HG03159 (cell line): ENCODE measurements around the gene SP140.
"Not testable (repeated sequence)": the region's sequence is repeated elsewhere in the genome, so short reads cannot be mapped to it uniquely, and the experiment has no call there.

Experiments
- ATAC-seq: cut with Tn5 transposase; IDR thresholded peaks from one replicate; pipeline ENCODE4 v1.9.1; 2021; ENCODE audit warnings: mild to moderate bottlenecking, moderate library complexity; ENCODE audit not compliant: unreplicated experiment

The SP140 gene

GRCh38 chr2:230225486-230225885 lies at the start of gene SP140:
Gene SP140, plus strand, starts transcription at chr2:230225736. Its CDS starts 109 bp downstream, at chr2:230225845.
- peak; percentile 71 for ATAC-seq

GRCh38 chr2:230176996-230177395 lies 48.5 kb upstream of the SP140 start:
- no peak for ATAC-seq

- ATAC-seq = no peak
These were observed 46.7 kb upstream of the SP140 start for GRCh38 chr2:230178546-230179485.

- ATAC-seq = no peak
These were observed 45.6 kb upstream of the SP140 start for GRCh38 chr2:230179907-230180306.

GRCh38 chr2:230181195-230181594 lies 44.3 kb upstream of the SP140 start:
- no peak for ATAC-seq

- no peak for ATAC-seq
These were observed 40.6 kb upstream of the SP140 start for GRCh38 chr2:230184727-230185578.

GRCh38 chr2:230202430-230203109 lies 23.0 kb upstream of the SP140 start:
- peak; percentile 53 for ATAC-seq

GRCh38 chr2:230203110-230203676 lies 22.3 kb upstream of the SP140 start:
- peak; percentile 40 for ATAC-seq

- peak; percentile 61 for ATAC-seq
These were observed 20.5 kb upstream of the SP140 start for GRCh38 chr2:230205034-230205433.

- no peak for ATAC-seq
These were observed 19.8 kb upstream of the SP140 start for GRCh38 chr2:230205721-230206120.

GRCh38 chr2:230208576-230208975 lies 17.0 kb upstream of the SP140 start:
- ATAC-seq = no peak

- ATAC-seq = peak; percentile 56
These were observed 16.0 kb upstream of the SP140 start for GRCh38 chr2:230209422-230210051.

GRCh38 chr2:230216489-230216888 lies 9.0 kb upstream of the SP140 start:
- ATAC-seq = no peak

GRCh38 chr2:230217424-230217823 lies 8.1 kb upstream of the SP140 start:
- peak; percentile 43 for ATAC-seq

GRCh38 chr2:230218421-230218820 lies 7.1 kb upstream of the SP140 start:
- ATAC-seq = no peak

GRCh38 chr2:230219419-230220331 lies 5.9 kb upstream of the SP140 start, which contains the start of gene SP110:
Gene SP110, minus strand, starts transcription at chr2:230219984. Its CDS starts 3,057 bp downstream, at chr2:230216927.
- peak; percentile 75 for ATAC-seq

GRCh38 chr2:230220347-230220969 lies 5.1 kb upstream of the SP140 start:
- no peak for ATAC-seq

- no peak for ATAC-seq
These were observed 4.0 kb upstream of the SP140 start for GRCh38 chr2:230221493-230221892.

GRCh38 chr2:230222829-230223228 lies 2.7 kb upstream of the SP140 start:
- not testable (repeated sequence) for ATAC-seq
